H1 (cell line): ENCODE measurements around the gene VSX1. TPM values are rescaled to one million over a fixed set of nuclear protein-coding genes. Genes with fewer than 3 reads are reported as not detected.

ENCODE experiments used
- CTCF ChIA-PET: fragments of 300-600 bp; sonication (Branson Sonifier 250); formaldehyde crosslinking; loops from one replicate; lab custom pipeline; 2021; ENCODE audit not compliant: partially characterized antibody; lab: Charles Lee
- POLR2A ChIA-PET: fragments of 300-600 bp; sonication (Branson Sonifier 250); formaldehyde crosslinking; loops from one replicate; lab custom pipeline; 2021; ENCODE audit warnings: inconsistent platforms; ENCODE audit not compliant: partially characterized antibody; lab: Charles Lee
- DNase-seq, 2 experiments: peaks; one replicate each; pipeline versions ENCODE4 v3.0.0 to v3.0.0-alpha.2; 2010 to 2022; ENCODE audit warnings: low spot score in 2 of 2, low read depth in 1 of 2, mixed read lengths in 1 of 2
- FAIRE-seq: peaks from 2 replicates; lab custom pipeline; 2011; peaks lifted over from hg19 to GRCh38; lab: Jason Lieb, UNC
- H2AFZ ChIP-seq: 2 replicates; pipeline ENCODE4 v1.8.1; 2012; ENCODE audit warnings: low read length, inconsistent platforms
- H2AK5ac ChIP-seq: 2 replicates; pipeline ENCODE4 v1.6.1; 2013; ENCODE audit warnings: low read depth, low read length
- H2BK120ac ChIP-seq: replicated peaks from 2 replicates; pipeline ENCODE3; 2013; ENCODE audit warnings: low read depth, low read length, inconsistent platforms
- H2BK12ac ChIP-seq: 2 replicates; pipeline ENCODE4 v1.6.1; 2013; ENCODE audit warnings: low read depth, low read length
- H2BK15ac ChIP-seq: 2 replicates; pipeline ENCODE4 v1.6.1; 2013; ENCODE audit warnings: low read length
- H2BK20ac ChIP-seq: 2 replicates; pipeline ENCODE4 v1.6.1; 2013; ENCODE audit warnings: low read length
- H2BK5ac ChIP-seq: 2 replicates; pipeline ENCODE4 v1.6.1; 2013; ENCODE audit warnings: low read depth, low read length
- H3K14ac ChIP-seq: 2 replicates; pipeline ENCODE4 v1.6.1; 2013; ENCODE audit warnings: inconsistent platforms; ENCODE audit not compliant: insufficient read length
- H3K18ac ChIP-seq: 2 replicates; pipeline ENCODE4 v1.6.1; 2013; ENCODE audit warnings: low read length; ENCODE audit errors: extremely low read depth
- H3K23ac ChIP-seq: 2 replicates; pipeline ENCODE4 v1.6.1; 2013; ENCODE audit warnings: inconsistent platforms; ENCODE audit not compliant: insufficient read length
- H3K23me2 ChIP-seq: 2 replicates; pipeline ENCODE4 v1.6.1; 2013; ENCODE audit warnings: low read depth, low read length
- H3K27ac ChIP-seq: 2 replicates; pipeline ENCODE4 v1.6.1; 2011; ENCODE audit warnings: low read depth, low read length, inconsistent platforms
- H3K27me3 ChIP-seq, 4 experiments: replicated peaks in 1 of 4; 1 replicate in 1 of 4; 2 replicates in 3 of 4; pipeline versions ENCODE4 v1.6.1 to v1.8.1; 2011 to 2013; ENCODE audit warnings: low read length in 3 of 4, mild to moderate bottlenecking in 3 of 4, inconsistent platforms in 2 of 4, mixed read lengths in 2 of 4, moderate library complexity in 1 of 4; ENCODE audit not compliant: control insufficient read depth in 3 of 4, insufficient read depth in 3 of 4; ENCODE audit errors: extremely low read depth in 1 of 4
- H3K36me3 ChIP-seq, 4 experiments: 2 replicates each; pipeline versions ENCODE4 v1.6.1 to v1.8.1; 2011 to 2013; ENCODE audit warnings: mild to moderate bottlenecking in 4 of 4, low read length in 3 of 4, moderate library complexity in 2 of 4, control low read depth in 1 of 4, inconsistent platforms in 1 of 4; ENCODE audit not compliant: insufficient read depth in 4 of 4, control insufficient read depth in 2 of 4
- H3K4ac ChIP-seq: replicated peaks from 2 replicates; pipeline ENCODE3; 2013; ENCODE audit warnings: low read length, low read depth, mixed read lengths, inconsistent platforms; ENCODE audit not compliant: insufficient read length
- H3K4me1 ChIP-seq, 4 experiments: replicated peaks in 1 of 4; 1 replicate in 1 of 4; 2 replicates in 3 of 4; pipeline versions ENCODE4 v1.6.1 to v1.8.1; 2011 to 2013; ENCODE audit warnings: low read length in 3 of 4, inconsistent platforms in 2 of 4, mixed read lengths in 1 of 4; ENCODE audit not compliant: insufficient read depth in 4 of 4, control insufficient read depth in 3 of 4
- H3K4me2 ChIP-seq, 2 experiments: 2 replicates each; pipeline versions ENCODE4 v1.6.1 to v1.8.1; 2011 to 2013; ENCODE audit warnings: low read depth in 2 of 2, low read length in 2 of 2, control low read depth in 1 of 2, inconsistent platforms in 1 of 2, mild to moderate bottlenecking in 1 of 2; ENCODE audit not compliant: insufficient read depth in 1 of 2
- H3K4me3 ChIP-seq, 4 experiments: fragments of 200-600, 300-600 bp in 1 of 4; sonication (generic), shearing (Covaris generic), sonication (Bioruptor Twin) in 1 of 4; 2 replicates each; pipeline versions ENCODE4 v1.5.1 to v1.8.1; 2011 to 2016; ENCODE audit warnings: low read length in 4 of 4, low read depth in 3 of 4, control low read depth in 2 of 4, inconsistent platforms in 2 of 4, mild to moderate bottlenecking in 2 of 4, mixed read lengths in 1 of 4, moderate library complexity in 1 of 4; ENCODE audit not compliant: insufficient read depth in 2 of 4; ENCODE audit errors: extremely low read depth in 1 of 4
- H3K56ac ChIP-seq: replicated peaks from 2 replicates; pipeline ENCODE3; 2013; ENCODE audit warnings: low read depth, mild to moderate bottlenecking, mixed read lengths, low read length, inconsistent platforms; ENCODE audit not compliant: insufficient read length
- H3K79me1 ChIP-seq: 2 replicates; pipeline ENCODE4 v1.6.1; 2013; ENCODE audit warnings: low read depth, low read length, control low read depth
- H3K79me2 ChIP-seq, 2 experiments: 2 replicates each; pipeline versions ENCODE4 v1.6.1 to v1.8.1; 2012 to 2013; ENCODE audit warnings: low read length in 2 of 2, mild to moderate bottlenecking in 2 of 2, inconsistent platforms in 1 of 2; ENCODE audit not compliant: insufficient read depth in 2 of 2, control insufficient read depth in 1 of 2
- H3K9ac ChIP-seq, 4 experiments: replicated peaks in 1 of 4; 1 replicate in 1 of 4; 2 replicates in 3 of 4; pipeline versions ENCODE4 v1.6.1 to v1.8.1; 2011 to 2013; ENCODE audit warnings: low read depth in 3 of 4, low read length in 3 of 4, control low read depth in 2 of 4, mild to moderate bottlenecking in 2 of 4, moderate library complexity in 2 of 4, inconsistent platforms in 1 of 4; ENCODE audit errors: extremely low read depth in 1 of 4
- H3K9me3 ChIP-seq, 2 experiments: 2 replicates each; pipeline versions ENCODE4 v1.6.1 to v1.8.1; 2012 to 2013; ENCODE audit warnings: mild to moderate bottlenecking in 2 of 2, moderate library complexity in 2 of 2, control low read depth in 1 of 2, inconsistent platforms in 1 of 2, low read depth in 1 of 2, low read length in 1 of 2, mixed read lengths in 1 of 2; ENCODE audit not compliant: insufficient read depth in 2 of 2
- H4K20me1 ChIP-seq, 2 experiments: replicated peaks in 1 of 2; 2 replicates each; pipeline versions ENCODE3 to v1.8.1; 2011 to 2013; ENCODE audit warnings: inconsistent platforms in 2 of 2, low read length in 2 of 2, mild to moderate bottlenecking in 1 of 2; ENCODE audit not compliant: insufficient read depth in 2 of 2, control insufficient read depth in 1 of 2
- H4K5ac ChIP-seq: 2 replicates; pipeline ENCODE4 v1.6.1; 2013; ENCODE audit warnings: low read length, low read depth, mixed read lengths, inconsistent platforms; ENCODE audit not compliant: insufficient read length
- H4K8ac ChIP-seq: 2 replicates; pipeline ENCODE4 v1.8.0; 2013; ENCODE audit warnings: mild to moderate bottlenecking, moderate library complexity, low read length, inconsistent platforms; ENCODE audit not compliant: insufficient read depth; ENCODE audit errors: extremely low read depth
- H4K91ac ChIP-seq: replicated peaks from 2 replicates; pipeline ENCODE3; 2013; ENCODE audit warnings: low read length, mixed read lengths, inconsistent platforms; ENCODE audit not compliant: insufficient read length
- BCL11A ChIP-seq, 2 experiments: IDR thresholded peaks; one replicate each; pipeline ENCODE4 v1.6.1; 2011; ENCODE audit warnings: low read depth in 2 of 2, low read length in 2 of 2, mild to moderate bottlenecking in 2 of 2
- CHD1 ChIP-seq: IDR thresholded peaks from 2 replicates; pipeline ENCODE4 v1.6.1; 2012; ENCODE audit warnings: low read depth, low read length, improper control_type of control experiment
- CTCF ChIP-seq, 3 experiments: IDR thresholded peaks; 1 replicate in 2 of 3; 2 replicates in 1 of 3; pipeline versions ENCODE4 v1.5.1 to v1.6.1; 2011; ENCODE audit warnings: low read length in 3 of 3, mild to moderate bottlenecking in 3 of 3, inconsistent platforms in 2 of 3, low read depth in 1 of 3, moderate library complexity in 1 of 3; ENCODE audit not compliant: insufficient read depth in 1 of 3; ENCODE audit errors: control extremely low read depth in 1 of 3
- EP300 ChIP-seq, 2 experiments: IDR thresholded peaks; 1 replicate in 1 of 2; 2 replicates in 1 of 2; pipeline ENCODE4 v1.6.1; 2011 to 2012; ENCODE audit warnings: low read depth in 2 of 2, low read length in 2 of 2, mild to moderate bottlenecking in 2 of 2, borderline replicate concordance in 1 of 2, inconsistent platforms in 1 of 2, moderate library complexity in 1 of 2
- HDAC6 ChIP-seq: IDR thresholded peaks from one replicate; pipeline ENCODE4 v1.7.1; 2012; ENCODE audit warnings: low read depth, mild to moderate bottlenecking, inconsistent platforms, low read length, moderate library complexity
- NANOG ChIP-seq: IDR thresholded peaks from 2 replicates; pipeline ENCODE4 v1.6.1; 2011; ENCODE audit warnings: low read length, low read depth, mild to moderate bottlenecking, inconsistent platforms; ENCODE audit not compliant: insufficient read depth, poor library complexity, severe bottlenecking
- SP1 ChIP-seq: IDR thresholded peaks from 2 replicates; pipeline ENCODE4 v1.6.1; 2011; ENCODE audit warnings: low read depth, low read length
- TAF1 ChIP-seq: IDR thresholded peaks from 2 replicates; pipeline ENCODE4 v1.6.1; 2011; ENCODE audit warnings: mild to moderate bottlenecking, low read depth, low read length
- TEAD4 ChIP-seq: IDR thresholded peaks from 2 replicates; pipeline ENCODE4 v1.6.1; 2012; ENCODE audit warnings: low read depth, low read length, inconsistent platforms, mixed read lengths
- USF2 ChIP-seq: IDR thresholded peaks from 2 replicates; pipeline ENCODE4 v1.6.1; 2011; ENCODE audit warnings: low read length, improper control_type of control experiment
- WGBS, 2 experiments: shearing (Covaris generic) in 1 of 2; methylation state at CpG; one replicate each; pipeline versions ENCODE4 v1.1.6 to v1.1.7; 2013 to 2015; ENCODE audit warnings: low lambda C conversion rate in 2 of 2, mixed read lengths in 2 of 2, inconsistent platforms in 1 of 2, low coverage in 1 of 2, missing lambda C conversion rate in 1 of 2; ENCODE audit not compliant: insufficient replicate concordance in 2 of 2, insufficient coverage in 1 of 2, insufficient read length in 1 of 2; ENCODE audit errors: extremely low coverage in 1 of 2, missing lambda C conversion rate in 1 of 2; 5-methylcytosine and 5-hydroxymethylcytosine counted together
- polyA plus RNA-seq, 7 experiments: library from polyadenylated mRNA; depleted of rRNA in 3 of 7; stranded (reverse) in 5 of 7; unstranded in 2 of 7; fragments of >200 nt in 5 of 7; fragments of 200-250 nt in 2 of 7; gene quantifications; 1 replicate in 5 of 7; 2 replicates in 1 of 7; 4 replicates in 1 of 7; pipeline versions ENCODE4 v1.2.1 to v1.2.3, GENCODE V29; 2011 to 2013; ENCODE audit warnings: missing spikeins in 2 of 7, mixed read lengths in 2 of 7
- total RNA-seq: library from RNA; stranded (reverse); fragmentation: NEBNext Ultra II Directional; extraction: Animal tissue kit (Norgen Biotek cat#: 25700); gene quantifications from 2 replicates; pipeline ENCODE4 v1.2.1, GENCODE V29; 2021

VSX1 gene
- total and polyA plus RNA-seq, 2 of the 8 experiments (the other 6 are each of a cell fraction or from before 2014, with no cell fraction given): 0.14 TPM; not detected in 1

DNA sequence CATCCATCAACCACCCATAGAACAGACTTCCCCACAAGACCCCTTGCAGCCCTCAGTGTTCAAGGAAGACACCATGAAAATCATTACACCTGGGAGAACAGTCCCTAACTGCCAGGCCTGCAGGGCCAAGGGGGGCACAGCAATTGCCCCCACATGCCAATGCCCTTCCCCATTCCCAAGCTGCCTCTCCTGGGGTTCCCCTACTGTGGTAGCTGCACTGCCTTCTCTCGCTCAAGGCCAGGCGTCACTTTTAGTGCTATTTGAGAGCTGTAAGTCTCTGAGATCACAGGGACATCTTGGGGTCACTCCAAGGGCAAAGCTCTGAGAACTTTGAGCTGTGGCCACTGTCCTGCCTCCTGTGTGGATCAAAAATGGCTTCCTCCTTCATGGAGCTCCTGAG is 18.0 kb downstream of the VSX1 start:
- no peak overlapping the region for H3K27ac ChIP-seq
- no peak overlapping the region for H3K23ac ChIP-seq
- no peak overlapping the region for H2AFZ ChIP-seq
- H3K4me2 ChIP-seq: no peak overlapping the region
- no peak overlapping the region for H4K8ac ChIP-seq
- no peak for FAIRE-seq
- H3K79me2 ChIP-seq: no peaks in the 10 kb centered on the region
- H3K56ac ChIP-seq: no peak overlapping the region
- no peak overlapping the region for H2BK12ac ChIP-seq
- H3K27me3 ChIP-seq: peaks cover 0 to 35% (median 26%) of the 10 kb centered on the region in 4 experiments; a peak in 6 of 7 replicates
- DNase-seq: no peak
- H3K4me3 ChIP-seq: no peak overlapping the region
- no peak overlapping the region for H4K5ac ChIP-seq
- H3K9ac ChIP-seq: no peak overlapping the region
- H3K36me3 ChIP-seq: no peaks in the 10 kb centered on the region
- 92% methylated on average over 2 of the region's 2 CpGs; no CpG with 5 or more reads in 1 of the 2 experiments for WGBS, 2 experiments
- H3K79me1 ChIP-seq: no peaks in the 10 kb centered on the region
- no peak overlapping the region for H3K4ac ChIP-seq
- H4K91ac ChIP-seq: no peak overlapping the region
- POLR2A ChIA-PET: interaction anchor here (0.6 to 2.7 kb wide), 2 partner anchors 70 to 133 kb away, joined by 3 to 8 read pairs; no protein-coding TSS in a partner anchor
- H2BK20ac ChIP-seq: no peak overlapping the region
- H3K4me1 ChIP-seq: peaks cover 0 to 2% (median 0%) of the 10 kb centered on the region in 4 experiments; a peak in 1 of 7 replicates
- H3K14ac ChIP-seq: no peak overlapping the region
- H2BK15ac ChIP-seq: no peak overlapping the region
- H2BK5ac ChIP-seq: no peak overlapping the region
- peaks cover 8% of the 10 kb centered on the region; the same call in 1 of the 2 replicates for H3K23me2 ChIP-seq
- no peak overlapping the region for H2AK5ac ChIP-seq
- no peaks in the 10 kb centered on the region for H3K9me3 ChIP-seq
- no peak overlapping the region for H3K18ac ChIP-seq
- peaks cover 0 to 10% of the 10 kb centered on the region in 2 experiments for H4K20me1 ChIP-seq
- no peak overlapping the region for H2BK120ac ChIP-seq
- CTCF ChIA-PET: interaction anchor here (1.2 to 9.1 kb wide), 13 partner anchors 10 to 133 kb away, joined by 3 to 121 read pairs (median 9); partner anchors contain the start of gene VSX1
- TF ChIP-seq TEAD4: no peak
- TF ChIP-seq BCL11A (IDR thresholded peaks at IDR 0.05; ENCODE audit: low read depth in 2 of 2, low read length in 2 of 2): no peak
- TF ChIP-seq CHD1: no peak
- no peak for TF ChIP-seq USF2
- no peak for TF ChIP-seq HDAC6
- TF ChIP-seq EP300 (IDR thresholded peaks at IDR 0.05; ENCODE audit: borderline replicate concordance in 1 of 2, low read depth in 2 of 2, low read length in 2 of 2): no peak
- TF ChIP-seq SP1: no peak
- no peak for TF ChIP-seq CTCF (IDR thresholded peaks at IDR 0.05; ENCODE audit: control extremely low read depth in 1 of 3, insufficient read depth in 1 of 3, low read depth in 1 of 3, low read length in 3 of 3)
- TF ChIP-seq NANOG: no peak
- no peak for TF ChIP-seq TAF1
